ENCODE measurements around the gene WDR43.

WDR43 gene

DNA sequence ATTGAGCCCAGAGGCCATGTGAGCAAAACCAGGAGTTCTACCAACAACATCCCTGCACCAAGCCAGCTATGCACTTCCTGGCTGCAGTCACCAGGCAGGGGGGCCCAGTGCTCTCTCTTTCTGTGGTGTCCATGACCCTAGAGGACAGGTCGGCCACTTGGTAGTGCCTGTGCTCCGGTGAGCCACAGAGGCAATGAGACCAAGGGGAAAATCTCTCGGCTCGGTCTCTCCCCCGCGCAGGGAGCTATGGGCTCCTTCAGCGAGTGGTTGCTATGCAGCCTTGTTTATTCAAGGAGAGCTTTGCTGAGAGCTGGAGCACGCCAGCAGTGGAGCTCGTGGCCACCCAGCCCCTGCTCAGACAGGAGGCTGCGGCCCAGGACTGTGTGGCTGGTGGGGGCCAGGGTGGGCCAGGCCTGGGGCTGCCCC lies 86.6 kb downstream of the WDR43 start, which contains the start of gene TOGARAM2:
Gene TOGARAM2, plus strand, starts transcription at position 283 of the 426 bp plus-strand sequence. CDS start 13,537 bp downstream, outside the sequence.
- in situ Hi-C loops (cut with HindIII; ENCODE audit: low sequenced_read_pairs): no loop called here
- H3K4me3 ChIP-seq (ENCODE audit: low read depth, low read length): no peak within 1 kb of the TSS
- TF ChIP-seq, protein P1, sequence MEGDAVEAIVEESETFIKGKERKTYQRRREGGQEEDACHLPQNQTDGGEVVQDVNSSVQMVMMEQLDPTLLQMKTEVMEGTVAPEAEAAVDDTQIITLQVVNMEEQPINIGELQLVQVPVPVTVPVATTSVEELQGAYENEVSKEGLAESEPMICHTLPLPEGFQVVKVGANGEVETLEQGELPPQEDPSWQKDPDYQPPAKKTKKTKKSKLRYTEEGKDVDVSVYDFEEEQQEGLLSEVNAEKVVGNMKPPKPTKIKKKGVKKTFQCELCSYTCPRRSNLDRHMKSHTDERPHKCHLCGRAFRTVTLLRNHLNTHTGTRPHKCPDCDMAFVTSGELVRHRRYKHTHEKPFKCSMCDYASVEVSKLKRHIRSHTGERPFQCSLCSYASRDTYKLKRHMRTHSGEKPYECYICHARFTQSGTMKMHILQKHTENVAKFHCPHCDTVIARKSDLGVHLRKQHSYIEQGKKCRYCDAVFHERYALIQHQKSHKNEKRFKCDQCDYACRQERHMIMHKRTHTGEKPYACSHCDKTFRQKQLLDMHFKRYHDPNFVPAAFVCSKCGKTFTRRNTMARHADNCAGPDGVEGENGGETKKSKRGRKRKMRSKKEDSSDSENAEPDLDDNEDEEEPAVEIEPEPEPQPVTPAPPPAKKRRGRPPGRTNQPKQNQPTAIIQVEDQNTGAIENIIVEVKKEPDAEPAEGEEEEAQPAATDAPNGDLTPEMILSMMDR (IDR thresholded peaks at IDR 0.05; ENCODE audit: low read depth, low read length): no peak
- DNase-seq (ENCODE audit: low read depth, low spot score): peak; percentile 41

DNA sequence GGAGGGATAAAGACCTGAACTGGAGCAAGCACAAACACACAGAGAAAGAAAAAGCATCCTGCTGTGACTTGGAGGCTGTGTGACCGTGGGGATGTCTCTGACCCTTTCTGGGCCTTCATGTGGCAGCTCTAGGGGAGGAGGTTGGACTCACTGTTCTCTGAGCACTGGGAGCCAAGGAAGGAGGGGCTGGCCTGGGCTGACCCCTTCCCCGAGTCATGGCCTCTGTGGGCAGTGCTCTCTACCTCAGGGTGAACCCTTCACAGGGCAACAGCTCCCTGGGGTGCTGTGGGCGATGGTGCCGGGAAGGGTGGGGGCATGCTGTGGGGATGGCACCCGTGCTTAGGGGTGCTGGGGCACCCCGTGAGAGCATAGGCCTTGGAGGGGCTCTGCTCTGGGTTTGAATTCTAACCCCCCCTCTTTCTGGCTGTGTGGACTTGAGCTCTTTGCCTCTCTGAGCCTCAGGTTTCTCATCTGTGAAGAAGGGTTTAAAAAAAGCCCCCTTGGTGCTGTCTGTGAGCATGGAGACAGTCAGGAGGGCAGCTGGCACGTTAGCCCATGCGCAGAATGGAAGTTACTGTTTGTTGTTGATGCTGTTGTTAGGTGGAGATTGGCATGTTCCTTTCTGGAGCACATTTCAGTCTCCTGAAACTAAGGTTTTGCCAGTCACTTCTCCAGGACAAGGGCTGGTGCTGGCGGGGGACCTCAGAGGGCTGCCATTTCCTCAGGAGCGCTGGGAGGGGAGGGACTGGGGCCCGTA lies 87.3 kb downstream of the WDR43 start:
- TF ChIP-seq, protein P1 (IDR thresholded peaks at IDR 0.05; ENCODE audit: low read depth, low read length): no peak
- in situ Hi-C loops (cut with HindIII; ENCODE audit: low sequenced_read_pairs): no loop called here
- no peak for DNase-seq (ENCODE audit: low read depth, low spot score)
- H3K4me3 ChIP-seq (ENCODE audit: low read depth, low read length): no peak overlapping the region

DNA sequence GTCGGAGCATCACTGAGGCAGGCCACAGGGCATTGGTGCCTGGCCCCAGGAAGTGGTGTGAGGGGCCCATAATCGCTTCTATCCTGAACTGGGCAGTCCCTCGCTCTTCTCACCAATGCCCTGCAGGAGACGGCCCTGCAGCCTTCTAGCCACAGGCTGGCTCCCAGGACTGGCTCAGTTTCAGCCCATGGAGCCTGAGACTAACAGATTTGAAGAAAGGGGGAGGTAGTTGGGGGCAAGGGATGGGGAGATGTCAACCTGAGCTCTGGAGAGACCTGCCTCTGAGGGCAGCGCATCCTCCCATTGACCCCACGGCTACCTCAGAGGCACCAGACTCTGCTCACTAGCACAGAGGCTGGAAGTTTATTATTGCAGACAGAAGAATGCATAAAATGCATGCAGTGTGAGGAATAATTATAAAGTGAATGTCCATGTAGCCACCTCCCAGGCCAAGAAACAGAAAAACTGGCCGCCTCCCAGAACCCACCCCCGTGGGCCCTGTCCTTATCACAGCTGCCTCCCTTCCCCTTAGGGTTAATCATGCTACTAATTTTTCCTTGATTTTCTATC lies 88.0 kb downstream of the WDR43 start:
- DNase-seq (ENCODE audit: low read depth, low spot score): no peak

DNA sequence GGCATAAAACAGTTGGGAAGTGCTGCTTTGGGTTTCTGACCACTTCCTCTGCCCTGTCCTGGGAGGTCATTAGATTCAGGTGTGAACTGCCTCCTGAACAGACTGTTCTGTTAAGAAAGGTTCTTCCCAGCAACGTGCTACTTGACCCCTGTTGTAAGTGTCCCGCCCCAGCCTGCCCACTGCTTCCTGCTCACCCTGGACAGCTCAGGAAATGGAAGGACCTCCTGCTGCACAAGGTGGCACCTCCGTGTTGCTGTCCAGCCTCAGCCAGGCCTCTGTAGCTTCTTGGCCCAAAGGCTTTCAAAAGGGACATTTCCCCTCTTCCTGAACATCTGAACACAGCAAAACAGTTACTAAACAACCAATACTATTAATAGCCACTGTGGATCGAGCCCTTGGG lies 92.0 kb downstream of the WDR43 start:
- H3K4me3 ChIP-seq (ENCODE audit: low read depth, low read length): no peak overlapping the region
- TF ChIP-seq, protein P1 (IDR thresholded peaks at IDR 0.05; ENCODE audit: low read depth, low read length): no peak
- no peak for DNase-seq (ENCODE audit: low read depth, low spot score)
- in situ Hi-C loops (cut with HindIII; ENCODE audit: low sequenced_read_pairs): no loop called here

More for the DNA sequence above, 88.0 kb downstream of the WDR43 start:
- TF ChIP-seq, protein P1 (IDR thresholded peaks at IDR 0.05; ENCODE audit: low read depth, low read length): no peak
- in situ Hi-C loops (cut with HindIII; ENCODE audit: low sequenced_read_pairs): no loop called here
- H3K4me3 ChIP-seq (ENCODE audit: low read depth, low read length): no peak overlapping the region

DNA sequence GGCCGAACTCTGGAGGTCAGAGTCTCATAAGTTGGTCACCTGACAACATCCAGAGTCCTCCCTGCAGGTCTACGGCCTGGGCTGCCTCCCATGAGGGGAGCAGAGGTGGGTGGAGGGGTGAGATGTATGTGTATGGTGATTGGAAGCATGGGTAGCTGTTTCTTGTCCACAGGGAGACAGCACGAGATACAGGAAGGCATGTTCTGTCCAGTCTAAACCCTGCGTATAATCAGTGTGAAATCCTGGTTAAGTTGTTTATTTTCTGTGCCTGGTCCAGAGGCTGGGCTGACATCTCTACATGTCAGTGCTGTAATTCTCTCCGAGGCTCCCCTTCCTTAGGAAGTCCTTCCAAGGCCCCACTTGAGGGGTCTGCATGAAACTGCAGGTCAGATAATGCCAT lies 95.5 kb downstream of the WDR43 start:
- no peak for DNase-seq (ENCODE audit: low read depth, low spot score)
- H3K4me3 ChIP-seq (ENCODE audit: low read depth, low read length): no peak overlapping the region
- TF ChIP-seq, protein P1 (IDR thresholded peaks at IDR 0.05; ENCODE audit: low read depth, low read length): no peak
- in situ Hi-C loops (cut with HindIII; ENCODE audit: low sequenced_read_pairs): no loop called here

DNA sequence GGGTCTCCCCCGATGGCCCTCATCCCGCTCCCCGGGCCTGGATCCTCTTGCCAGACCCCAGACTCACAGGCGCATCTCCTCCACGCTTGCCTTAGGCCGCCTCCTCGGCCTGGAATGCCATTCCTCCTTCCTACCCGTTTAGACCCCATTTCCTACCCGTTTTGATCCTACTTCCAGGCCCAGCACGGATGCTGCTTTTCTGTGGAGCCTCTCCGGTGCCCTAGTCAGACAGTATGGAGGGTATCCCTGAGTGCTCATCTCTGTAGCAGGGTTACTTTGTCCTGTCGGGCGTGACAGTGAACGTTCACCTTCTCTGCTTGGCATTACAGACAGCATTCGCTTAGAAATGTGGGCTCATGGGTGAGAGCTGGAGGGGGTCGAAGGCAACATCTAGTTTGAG lies 96.0 kb downstream of the WDR43 start:
- no peak for DNase-seq (ENCODE audit: low read depth, low spot score)
- in situ Hi-C loops (cut with HindIII; ENCODE audit: low sequenced_read_pairs): no loop called here
- no peak overlapping the region for H3K4me3 ChIP-seq (ENCODE audit: low read depth, low read length)
- TF ChIP-seq, protein P1 (IDR thresholded peaks at IDR 0.05; ENCODE audit: low read depth, low read length): no peak

Data from astrocyte of the spinal cord (primary cell).